NCI-H128 (cell line): ENCODE results near the gene CLDN10.
"Not testable (repeated sequence)": the region's sequence is repeated elsewhere in the genome, so short reads cannot be mapped to it uniquely, and the experiment has no call there.

Source experiments
- DNase-seq: peaks from one replicate; lab custom pipeline; 2025; ENCODE audit not compliant: unreplicated experiment; lab: John Stamatoyannopoulos, UW

The CLDN10 gene

GRCh38 chr13:95541308-95541707, 11.2 kb upstream of the CLDN10 start:
- DNase-seq = no peak

GRCh38 chr13:95541911-95542474, 10.5 kb upstream of the CLDN10 start:
- no peak for DNase-seq

- DNase-seq = no peak
These were observed 8.2 kb upstream of the CLDN10 start for GRCh38 chr13:95544293-95544692.

- DNase-seq = no peak
These were observed 5.6 kb upstream of the CLDN10 start for GRCh38 chr13:95546919-95547318.

- no peak for DNase-seq
These were observed 4.9 kb upstream of the CLDN10 start for GRCh38 chr13:95547531-95548167.

- DNase-seq = no peak
These were observed 347 bp upstream of the CLDN10 start for GRCh38 chr13:95552208-95552538.

DNA sequence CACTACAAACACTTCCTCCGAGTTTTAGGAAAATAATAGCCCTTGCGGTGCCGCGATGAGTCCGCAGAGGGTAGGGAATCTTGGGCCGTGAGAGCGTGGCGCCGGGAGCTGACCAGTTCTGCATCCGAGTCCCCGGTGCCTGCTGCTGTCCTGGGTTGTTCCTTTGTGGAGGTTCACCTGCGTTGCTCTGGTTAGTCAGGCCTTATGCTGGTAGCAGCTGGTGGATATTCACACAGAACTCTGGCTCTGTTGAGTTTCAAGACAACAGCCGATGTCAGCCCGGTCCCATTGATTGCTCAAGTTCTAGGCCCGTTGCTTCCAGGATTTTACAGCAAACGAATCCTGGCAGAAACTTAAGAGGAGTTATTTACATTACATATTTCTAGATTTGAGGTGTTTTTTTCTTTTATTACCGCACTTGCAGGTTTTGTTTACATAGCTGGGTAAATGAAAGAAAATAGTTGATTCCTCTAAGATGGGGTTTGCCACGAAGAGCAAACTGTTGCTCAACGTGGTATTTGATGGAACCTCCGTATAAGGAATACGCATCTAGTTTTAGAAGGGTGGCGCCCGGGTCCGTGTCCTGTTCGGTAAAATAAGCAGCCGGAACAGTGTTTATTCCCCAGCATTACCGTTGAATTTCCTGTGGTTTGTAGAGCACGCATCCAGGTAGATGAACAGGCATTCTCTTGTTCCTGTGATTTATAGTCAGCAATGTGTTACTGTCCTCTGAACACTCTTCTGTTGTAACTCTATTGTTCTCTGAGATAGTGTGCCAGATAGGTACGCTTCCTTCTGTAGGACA, 1.3 kb downstream of the CLDN10 start:
- no peak for DNase-seq

- no peak for DNase-seq
These were observed 4.5 kb downstream of the CLDN10 start for GRCh38 chr13:95557013-95557412.

- DNase-seq = no peak
These were observed 6.6 kb downstream of the CLDN10 start for GRCh38 chr13:95559100-95559499.

GRCh38 chr13:95560387-95560786, 7.9 kb downstream of the CLDN10 start:
- DNase-seq = no peak

- DNase-seq = no peak
These were observed 11.6 kb downstream of the CLDN10 start for GRCh38 chr13:95564091-95564490.

DNA sequence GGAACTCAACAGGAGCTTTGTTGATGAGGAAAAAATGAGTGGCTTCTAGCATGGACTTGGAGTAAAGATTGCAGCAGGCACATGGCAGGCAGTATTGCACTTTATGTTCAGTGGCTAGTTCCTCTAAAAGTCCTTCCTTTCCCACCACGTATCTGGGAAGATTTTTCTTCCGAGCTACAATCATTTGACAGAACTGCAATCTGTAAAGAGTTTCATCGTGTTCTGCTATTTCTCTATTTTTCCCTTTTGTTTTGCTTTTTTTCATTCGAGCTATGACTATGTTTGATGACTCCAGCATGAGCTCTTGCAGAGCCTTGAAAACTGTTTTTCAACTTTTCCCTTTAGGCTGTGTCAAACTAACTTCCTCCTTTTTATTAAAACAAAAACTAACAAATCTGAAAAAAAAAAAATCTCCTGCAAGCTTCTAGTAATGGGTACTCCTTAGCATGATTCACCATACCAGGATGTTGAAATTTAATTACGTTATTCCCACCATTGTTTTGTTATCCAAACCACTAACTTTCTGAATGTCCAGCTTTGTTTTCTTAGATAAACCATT, 12.3 kb downstream of the CLDN10 start:
- no peak for DNase-seq

- not testable (repeated sequence) for DNase-seq
These were observed 13.2 kb downstream of the CLDN10 start for GRCh38 chr13:95565758-95566157.

DNA sequence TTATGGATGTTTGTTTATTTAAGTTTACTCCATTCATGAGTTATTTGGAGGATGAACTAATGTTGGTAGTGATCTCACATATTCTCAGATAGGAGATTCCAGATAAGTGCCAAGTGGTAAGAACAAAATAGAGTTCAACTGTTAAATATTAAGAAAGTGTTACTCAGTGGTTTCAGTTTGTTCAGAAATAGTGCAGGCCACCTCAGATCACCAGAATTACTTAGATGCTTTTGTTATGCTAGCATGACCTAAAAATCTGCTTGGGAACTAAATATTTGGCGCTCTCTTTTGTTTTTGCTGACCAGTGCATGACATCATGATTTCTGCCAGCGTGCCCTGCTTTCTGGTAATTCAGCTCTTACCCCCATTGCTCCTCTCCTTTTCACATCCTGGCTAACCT, 15.6 kb downstream of the CLDN10 start:
- DNase-seq = no peak

DNA sequence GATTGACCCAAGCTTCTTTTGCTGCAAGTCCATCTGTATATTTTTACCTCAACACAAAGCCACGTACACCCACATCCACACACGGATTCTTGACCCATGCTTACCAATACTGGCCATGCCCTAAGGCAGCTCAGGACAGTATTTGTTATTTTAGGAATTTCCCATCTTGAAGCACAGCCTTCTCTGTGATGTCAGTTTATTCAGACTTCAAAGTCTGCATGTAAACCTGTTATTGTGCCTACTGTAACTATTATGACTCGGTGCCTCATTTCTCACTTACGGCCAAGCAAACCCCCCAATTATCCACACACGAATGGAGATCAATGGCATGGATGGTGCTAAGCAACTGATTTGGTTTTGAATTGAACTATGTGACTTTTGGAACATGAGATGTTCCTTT, 17.5 kb downstream of the CLDN10 start:
- DNase-seq = no peak

- DNase-seq = no peak
These were observed 19.4 kb downstream of the CLDN10 start for GRCh38 chr13:95571941-95572340.

DNA sequence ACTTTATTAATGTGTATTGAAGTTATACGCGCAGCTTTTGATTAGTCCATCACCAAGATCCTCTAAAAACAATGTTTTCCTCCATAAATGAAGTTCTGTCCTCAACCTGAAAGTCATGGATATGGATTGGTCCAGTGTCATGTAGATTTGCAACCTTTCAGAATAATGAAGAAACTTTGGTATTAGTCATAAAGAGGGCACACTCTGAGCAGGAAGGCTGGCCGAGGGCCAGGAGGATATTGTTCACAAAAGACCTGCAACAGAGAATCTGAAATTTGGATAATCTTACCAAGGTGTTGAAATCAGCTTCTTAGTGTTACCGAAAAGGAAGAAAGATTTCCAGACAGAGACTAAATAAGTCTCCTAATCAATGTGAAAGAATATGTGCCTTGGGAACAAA, 20.7 kb downstream of the CLDN10 start:
- no peak for DNase-seq

- no peak for DNase-seq
These were observed 26.8 kb downstream of the CLDN10 start for GRCh38 chr13:95579303-95579702.

GRCh38 chr13:95585867-95586266, 33.3 kb downstream of the CLDN10 start:
- DNase-seq = no peak

GRCh38 chr13:95588134-95588533, 35.6 kb downstream of the CLDN10 start:
- DNase-seq = no peak

GRCh38 chr13:95588721-95589120, 36.2 kb downstream of the CLDN10 start:
- DNase-seq = no peak

DNA sequence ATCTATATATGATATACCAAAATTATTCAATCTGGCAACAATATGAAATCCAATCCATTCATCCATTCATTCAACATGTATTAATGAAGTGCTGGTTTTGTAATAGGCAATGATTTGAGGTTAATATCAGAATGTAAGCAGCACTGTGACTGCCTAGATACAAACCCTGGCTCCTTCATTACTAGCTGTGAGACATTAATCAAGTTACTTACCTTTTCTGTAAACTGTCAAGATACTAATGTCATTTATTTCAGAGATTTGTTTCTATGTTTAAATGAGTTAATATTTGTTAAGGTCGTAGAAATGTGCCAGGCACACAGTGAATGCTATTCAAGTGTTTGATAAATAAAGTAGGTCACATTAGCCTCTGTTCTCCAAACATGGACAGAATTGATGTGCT, 40.9 kb downstream of the CLDN10 start:
- no peak for DNase-seq
